Neural progenitor cell (in vitro differentiated cells): ENCODE data around the gene UBTD1. TPM values are rescaled to one million over a fixed set of nuclear protein-coding genes. Genes with fewer than 3 reads are reported as not detected.
"Not testable (repeated sequence)": the region's sequence is repeated elsewhere in the genome, so short reads cannot be mapped to it uniquely, and the experiment has no call there.

Experiments
- DNase-seq: peaks from one replicate; pipeline ENCODE4 v3.0.0-alpha.2; 2016; ENCODE audit warnings: low spot score
- H2AFZ ChIP-seq: fragments of 200-600 bp; sonication (generic); replicated peaks from 2 replicates; pipeline ENCODE4 v1.6.1; 2016; ENCODE audit warnings: antibody characterized with exemption
- H3F3A ChIP-seq: fragments of 200-600 bp; sonication (generic); 2 replicates; pipeline ENCODE4 v1.6.1; 2016; ENCODE audit warnings: antibody characterized with exemption, low read depth
- H3K27ac ChIP-seq: fragments of 200-600 bp; sonication (generic); 2 replicates; pipeline ENCODE4 v1.5.1; 2016; ENCODE audit warnings: mild to moderate bottlenecking
- H3K27me3 ChIP-seq: fragments of 200-600 bp; sonication (generic); 2 replicates; pipeline ENCODE4 v1.6.1; 2016; ENCODE audit warnings: mild to moderate bottlenecking, moderate library complexity
- H3K36me3 ChIP-seq: fragments of 200-600 bp; sonication (generic); 2 replicates; pipeline ENCODE4 v1.5.1; 2016
- H3K4me1 ChIP-seq: fragments of 200-600 bp; sonication (generic); 2 replicates; pipeline ENCODE4 v1.6.1; 2016; ENCODE audit warnings: mixed run types
- H3K4me2 ChIP-seq: fragments of 200-600 bp; sonication (generic); 2 replicates; pipeline ENCODE4 v1.6.1; 2016
- H3K4me3 ChIP-seq: fragments of 200-600 bp; sonication (generic); 2 replicates; pipeline ENCODE4 v1.5.1; 2016
- H3K79me2 ChIP-seq: fragments of 200-600 bp; sonication (generic); 2 replicates; pipeline ENCODE4 v1.6.1; 2016; ENCODE audit warnings: low read depth
- H3K9ac ChIP-seq: fragments of 200-600 bp; sonication (generic); 2 replicates; pipeline ENCODE4 v1.6.1; 2016
- H3K9me3 ChIP-seq: fragments of 200-600 bp; sonication (generic); 2 replicates; pipeline ENCODE4 v1.5.1; 2016; ENCODE audit warnings: low read depth
- H4K20me1 ChIP-seq: fragments of 200-600 bp; sonication (generic); 2 replicates; pipeline ENCODE4 v1.6.1; 2016; ENCODE audit warnings: low read depth
- H3K27ac Mint-ChIP-seq: 3 replicates; pipeline ENCODE4 v1.8.0; 2021; ENCODE audit warnings: mixed read lengths
- H3K27me3 Mint-ChIP-seq: 2 replicates; pipeline ENCODE4 v1.8.0; 2022; ENCODE audit warnings: low read depth, mild to moderate bottlenecking, inconsistent platforms, moderate library complexity, mixed read lengths; ENCODE audit not compliant: insufficient read depth
- H3K36me3 Mint-ChIP-seq: 3 replicates; pipeline ENCODE4 v1.8.0; 2021; ENCODE audit warnings: mixed read lengths
- H3K4me1 Mint-ChIP-seq: 3 replicates; pipeline ENCODE4 v1.8.0; 2021; ENCODE audit warnings: mixed read lengths
- H3K4me3 Mint-ChIP-seq: 3 replicates; pipeline ENCODE4 v1.8.0; 2021; ENCODE audit warnings: mild to moderate bottlenecking, moderate library complexity, mixed read lengths
- H3K9me3 Mint-ChIP-seq: 3 replicates; pipeline ENCODE4 v1.8.0; 2020; ENCODE audit warnings: mixed read lengths
- CTCF ChIP-seq: fragments of 200-600 bp; sonication (generic); IDR thresholded peaks from 2 replicates; pipeline ENCODE4 v1.5.1; 2017; ENCODE audit warnings: antibody characterized with exemption, mild to moderate bottlenecking
- EZH2 ChIP-seq: fragments of 200-600 bp; sonication (generic); IDR thresholded peaks from 2 replicates; pipeline ENCODE4 v1.6.1; 2017; ENCODE audit warnings: antibody characterized with exemption, mild to moderate bottlenecking, moderate library complexity
- EZH2phosphoT487 ChIP-seq: fragments of 200-600 bp; sonication (generic); IDR thresholded peaks from 2 replicates; pipeline ENCODE4 v1.6.1; 2017; ENCODE audit warnings: antibody characterized with exemption
- total RNA-seq: library from RNA; depleted of rRNA; stranded (reverse); fragments of >200 nt; gene quantifications from 2 replicates; pipeline ENCODE4 v1.2.3, GENCODE V29; 2015; ENCODE audit warnings: low replicate concordance

The UBTD1 gene
- total RNA-seq, 1 donor from 2014 or later: 4.7 TPM

- Mint-ChIP-seq H3K4me1 (no peaks in the 10 kb centered on the region), H3K36me3 (peaks cover 19% of the 10 kb centered on the region), H3K27ac (no peak overlapping the region), H3K27me3 (peaks cover 5% of the 10 kb centered on the region), H3K4me3 (no peak overlapping the region), H3K9me3 (no peaks in the 10 kb centered on the region)
- DNase-seq: no peak
- H3K36me3 ChIP-seq: peaks cover 9% of the 10 kb centered on the region
- H3K79me2 ChIP-seq: no peaks in the 10 kb centered on the region
- no peak overlapping the region for H3K9ac ChIP-seq
- no peaks in the 10 kb centered on the region for H3K27me3 ChIP-seq
- peaks cover 29% of the 10 kb centered on the region for H3F3A ChIP-seq
- no peaks in the 10 kb centered on the region for H3K9me3 ChIP-seq
- H2AFZ ChIP-seq: no peak overlapping the region
- H3K27ac ChIP-seq: no peak overlapping the region
- H4K20me1 ChIP-seq: no peaks in the 10 kb centered on the region
- no peak overlapping the region for H3K4me2 ChIP-seq
- H3K4me3 ChIP-seq: no peak overlapping the region
- TF ChIP-seq CTCF: no peak
- no peak for TF ChIP-seq EZH2phosphoT487
- no peak for TF ChIP-seq EZH2
- no peaks in the 10 kb centered on the region for H3K4me1 ChIP-seq
Observed at GRCh38 chr10:97465982-97466381, 32.7 kb upstream of the UBTD1 start.

GRCh38 chr10:97466755-97467154 is 32.0 kb upstream of the UBTD1 start:
- Histone ChIP-seq H2AFZ (no peak overlapping the region), H3K9me3 (no peaks in the 10 kb centered on the region), H3K27ac (no peak overlapping the region), H3K9ac (no peak overlapping the region), H3K27me3 (no peaks in the 10 kb centered on the region), H3K79me2 (no peaks in the 10 kb centered on the region), H3K36me3 (peaks cover 9% of the 10 kb centered on the region), H4K20me1 (no peaks in the 10 kb centered on the region), H3K4me3 (no peak overlapping the region), H3K4me2 (no peak overlapping the region), H3K4me1 (no peaks in the 10 kb centered on the region), H3F3A (peaks cover 29% of the 10 kb centered on the region)
- H3K9me3 Mint-ChIP-seq: no peaks in the 10 kb centered on the region
- H3K27me3 Mint-ChIP-seq: peaks cover 5% of the 10 kb centered on the region
- H3K4me1 Mint-ChIP-seq: no peaks in the 10 kb centered on the region
- TF ChIP-seq EZH2: no peak
- no peak for TF ChIP-seq CTCF
- TF ChIP-seq EZH2phosphoT487: no peak
- peaks cover 20% of the 10 kb centered on the region for H3K36me3 Mint-ChIP-seq
- H3K27ac Mint-ChIP-seq: no peak overlapping the region
- no peak overlapping the region for H3K4me3 Mint-ChIP-seq
- DNase-seq: no peak

- Mint-ChIP-seq H3K27me3 (peaks cover 5% of the 10 kb centered on the region), H3K4me1 (no peaks in the 10 kb centered on the region), H3K36me3 (peaks cover 17% of the 10 kb centered on the region), H3K9me3 (no peaks in the 10 kb centered on the region), H3K27ac (no peak overlapping the region), H3K4me3 (no peak overlapping the region)
- no peaks in the 10 kb centered on the region for H3K9me3 ChIP-seq
- TF ChIP-seq EZH2phosphoT487 (no peak), CTCF (no peak), EZH2 (no peak)
- no peaks in the 10 kb centered on the region for H3K27me3 ChIP-seq
- no peaks in the 10 kb centered on the region for H3K4me1 ChIP-seq
- H3K27ac ChIP-seq: no peak overlapping the region
- no peak overlapping the region for H2AFZ ChIP-seq
- H3K4me2 ChIP-seq: no peak overlapping the region
- H3K9ac ChIP-seq: no peak overlapping the region
- H3K4me3 ChIP-seq: no peak overlapping the region
- H4K20me1 ChIP-seq: no peaks in the 10 kb centered on the region
- peaks cover 22% of the 10 kb centered on the region for H3F3A ChIP-seq
- peaks cover 2% of the 10 kb centered on the region for H3K36me3 ChIP-seq
- no peaks in the 10 kb centered on the region for H3K79me2 ChIP-seq
- DNase-seq: no peak
Observed at GRCh38 chr10:97468162-97468561, 30.6 kb upstream of the UBTD1 start.

- H3K9me3 Mint-ChIP-seq, H3K4me1 Mint-ChIP-seq, H3K79me2 ChIP-seq, H3K27ac Mint-ChIP-seq, H3K36me3 ChIP-seq, H3K4me2 ChIP-seq, H3K27me3 Mint-ChIP-seq, H3K27ac ChIP-seq, H3K4me3 ChIP-seq, H3K9ac ChIP-seq, H3K9me3 ChIP-seq, DNase-seq, H3K27me3 ChIP-seq, H3K4me3 Mint-ChIP-seq, H2AFZ ChIP-seq, H4K20me1 ChIP-seq, H3K4me1 ChIP-seq: not testable (repeated sequence)
- peaks cover 22% of the 10 kb centered on the region for H3K36me3 Mint-ChIP-seq
- peaks cover 15% of the 10 kb centered on the region for H3F3A ChIP-seq
Observed at GRCh38 chr10:97468781-97469180, 29.9 kb upstream of the UBTD1 start.
